GM23338 (cell line): ENCODE measurements around the gene ARSB.

Experiments
- CTCF ChIP-seq, 2 experiments: fragments of 200-600 bp in 1 of 2; sonication (generic) in 1 of 2; conservative IDR thresholded peaks; 2 replicates each; pipeline versions ENCODE4 v1.5.1 to v1.6.1; 2016 to 2017; ENCODE audit warnings: antibody characterized with exemption in 2 of 2, low read depth in 2 of 2, mild to moderate bottlenecking in 2 of 2, moderate library complexity in 1 of 2
- EZH2phosphoT487 ChIP-seq: fragments of 200-600 bp; sonication (generic); IDR thresholded peaks from one replicate; pipeline ENCODE4 v1.8.1; 2018; ENCODE audit warnings: antibody characterized with exemption; ENCODE audit not compliant: unreplicated experiment
- POLR2AphosphoS5 ChIP-seq: IDR thresholded peaks from 2 replicates; pipeline ENCODE4 v1.6.1; 2016; ENCODE audit warnings: antibody characterized with exemption, low read depth
- REST ChIP-seq: IDR thresholded peaks from one replicate; pipeline ENCODE4 v1.6.1; 2018; ENCODE audit warnings: antibody characterized with exemption; ENCODE audit not compliant: unreplicated experiment

- TF ChIP-seq CTCF (conservative IDR thresholded peaks at IDR 0.05; ENCODE audit: low read depth in 2 of 2) (no peak), POLR2AphosphoS5 (no peak), EZH2phosphoT487 (no peak), REST (no peak)
These were observed 244.1 kb downstream of the ARSB start for GRCh38 chr5:78741019-78741418.
